IgD-negative memory B cell (primary cell): ENCODE results near the gene RNF225. TPM values are rescaled to one million over a fixed set of nuclear protein-coding genes. Genes with fewer than 3 reads are reported as not detected.
"Not testable (repeated sequence)": the region's sequence is repeated elsewhere in the genome, so short reads cannot be mapped to it uniquely, and the experiment has no call there.

Experiments used
- H3K27ac Mint-ChIP-seq, 3 donors: one replicate each; pipeline ENCODE4 v1.8.0; 2020 to 2022; ENCODE audit warnings: mild to moderate bottlenecking in 3 of 3, mixed read lengths in 3 of 3, moderate library complexity in 1 of 3
- H3K27me3 Mint-ChIP-seq: one replicate; pipeline ENCODE4 v1.8.0; 2021; ENCODE audit warnings: mixed read lengths
- H3K36me3 Mint-ChIP-seq: one replicate; pipeline ENCODE4 v1.8.0; 2020; ENCODE audit warnings: mild to moderate bottlenecking, mixed read lengths
- H3K4me1 Mint-ChIP-seq, 3 donors: one replicate each; pipeline ENCODE4 v1.8.0; 2020 to 2022; ENCODE audit warnings: mixed read lengths in 3 of 3, mild to moderate bottlenecking in 1 of 3
- H3K4me3 Mint-ChIP-seq, 4 donors: one replicate each; pipeline ENCODE4 v1.8.0; 2020 to 2022; ENCODE audit warnings: mild to moderate bottlenecking in 4 of 4, mixed read lengths in 4 of 4, moderate library complexity in 3 of 4
- H3K9me3 Mint-ChIP-seq, 3 donors: one replicate each; pipeline ENCODE4 v1.8.0; 2020 to 2021; ENCODE audit warnings: mixed read lengths in 3 of 3, mild to moderate bottlenecking in 1 of 3
- polyA plus RNA-seq: library from polyadenylated mRNA; unstranded; fragments of 300-500 nt; fragmentation: Illumina TruSeq; gene quantifications from one replicate; pipeline ENCODE4 v1.2.3, GENCODE V29; 2021

Gene RNF225
- polyA plus RNA-seq, 1 donor from 2014 or later: not detected

DNA sequence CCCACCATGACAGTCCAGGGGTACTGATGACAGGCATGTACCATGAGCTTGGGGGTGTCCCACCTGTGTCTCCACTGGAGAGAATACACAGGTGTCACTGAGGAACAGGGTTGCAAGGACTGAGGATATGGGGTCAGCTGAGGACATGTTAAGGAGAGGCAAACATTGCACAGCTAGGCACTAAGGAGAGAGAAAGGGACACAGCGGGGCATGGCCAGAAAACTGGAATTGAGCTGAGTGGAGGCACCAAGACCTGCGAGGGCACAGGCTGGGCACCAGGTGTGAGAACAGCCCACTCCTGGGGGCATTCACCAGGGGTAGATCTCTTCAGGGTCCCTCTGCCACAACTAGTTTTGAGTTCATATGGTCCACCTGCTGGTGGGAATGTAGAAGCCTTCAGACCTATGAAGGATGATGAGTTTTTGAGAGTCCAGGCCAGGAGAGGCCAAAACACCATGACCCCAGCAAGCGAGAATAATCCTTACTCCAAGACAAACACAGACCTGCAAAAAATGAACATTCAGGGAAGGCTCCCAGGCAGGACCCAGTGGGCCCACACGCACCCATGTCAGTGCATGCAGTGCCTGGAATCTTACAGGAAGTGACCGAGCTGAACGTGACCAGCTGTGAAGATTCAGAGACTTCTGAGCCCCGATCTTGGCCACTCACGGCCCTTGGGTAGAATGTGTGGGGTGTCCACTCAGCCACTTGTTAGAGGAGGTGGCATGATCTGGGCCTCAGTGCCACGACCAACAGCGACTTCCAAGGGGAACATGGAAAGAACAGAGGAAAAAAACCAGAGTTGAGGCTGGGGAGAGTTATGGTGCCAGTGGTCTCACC, 11.6 kb downstream of the RNF225 start:
- Mint-ChIP-seq H3K36me3 (peaks cover 2% of the 10 kb centered on the region), H3K4me3 (peak overlapping the region; percentile 97 to 99 (median 98)), H3K9me3 (peaks cover 0 to 1% (median 0%) of the 10 kb centered on the region in 3 donors), H3K27ac (peak overlapping the region in 2 of 3 donors; percentile 59 to 95), H3K4me1 (peaks cover 15 to 24% (median 22%) of the 10 kb centered on the region in 3 donors), H3K27me3 (no peaks in the 10 kb centered on the region)

DNA sequence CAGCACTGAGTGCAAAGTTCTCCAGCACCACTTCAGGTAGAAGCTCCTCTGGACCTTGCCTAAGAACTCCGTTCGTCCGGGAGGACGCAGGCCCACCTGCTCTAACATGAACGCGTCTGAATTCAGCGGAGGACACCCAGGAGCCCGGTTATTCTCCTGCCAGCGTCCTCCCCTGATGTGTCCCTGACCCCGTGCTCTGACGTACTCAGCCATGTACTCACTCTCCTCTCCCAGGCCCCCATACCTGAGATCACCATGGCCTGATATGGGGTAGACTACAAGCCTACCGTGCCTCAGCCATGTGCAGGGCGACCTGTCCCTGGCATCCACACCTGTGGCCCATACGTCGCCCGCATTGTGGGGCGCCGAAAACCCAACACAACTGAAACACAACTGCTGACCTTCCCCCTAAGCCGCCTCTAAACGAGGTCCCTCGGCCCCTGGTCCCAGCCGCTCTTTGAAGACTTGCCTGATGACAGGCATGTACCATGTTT, 12.2 kb downstream of the RNF225 start:
- peak overlapping the region; percentile 97 to 99 (median 98) for H3K4me3 Mint-ChIP-seq
- H3K9me3 Mint-ChIP-seq: peaks cover 0 to 1% (median 0%) of the 10 kb centered on the region in 3 donors
- H3K36me3 Mint-ChIP-seq: peaks cover 5% of the 10 kb centered on the region
- peak overlapping the region; percentile 59 to 96 (median 95) for H3K27ac Mint-ChIP-seq
- H3K4me1 Mint-ChIP-seq: peaks cover 15 to 24% (median 22%) of the 10 kb centered on the region in 3 donors
- no peaks in the 10 kb centered on the region for H3K27me3 Mint-ChIP-seq

DNA sequence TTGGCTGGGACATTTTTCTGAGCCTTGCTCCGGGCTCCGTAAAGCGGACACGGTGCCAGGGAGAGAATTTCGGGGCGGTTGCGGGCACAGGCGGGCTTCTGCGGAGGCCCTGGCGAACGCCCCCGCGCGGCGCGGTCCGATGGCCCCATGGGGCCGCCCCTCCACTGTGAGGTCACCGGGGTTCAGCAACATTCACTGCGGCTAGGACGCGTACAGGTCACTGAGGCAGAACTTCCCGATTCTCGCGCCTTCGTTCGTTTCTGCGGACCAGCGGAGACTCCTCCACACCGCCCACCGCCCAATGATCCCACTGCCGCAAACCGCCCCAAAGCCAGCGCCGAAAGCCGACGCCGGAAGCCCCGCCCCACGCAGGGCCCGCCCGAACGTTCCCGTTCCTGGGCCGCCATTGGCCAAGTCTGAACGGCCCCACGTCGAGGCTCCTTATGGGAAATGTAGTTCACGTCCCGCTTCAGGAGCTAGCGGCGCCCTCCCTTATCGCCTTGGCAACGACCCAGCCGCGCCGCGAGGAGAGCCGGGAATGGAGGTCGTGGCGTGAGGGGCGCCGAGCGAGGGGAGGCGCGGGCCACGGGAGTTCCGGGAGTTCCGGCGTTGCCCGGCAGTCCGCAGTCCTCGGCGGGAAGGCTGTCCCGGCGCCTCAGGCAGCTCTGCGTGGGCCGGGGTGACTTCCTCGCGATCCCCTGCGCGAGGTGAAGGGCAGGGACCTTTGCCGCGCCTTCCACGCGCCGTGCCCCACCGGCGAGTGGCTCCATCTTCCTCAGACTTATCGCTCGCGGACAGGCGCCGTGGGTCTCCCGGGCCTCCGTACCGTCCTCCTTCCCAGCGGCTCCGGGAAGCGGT, 12.9 kb downstream of the RNF225 start, which contains the start of gene ZNF584:
TSS of gene ZNF584 (plus strand) at position 498 of the 858 bp plus-strand sequence. CDS start 499 bp downstream, outside the sequence.
- Mint-ChIP-seq H3K4me3 (peak within 1 kb of the TSS; percentile 97 to 99 (median 98)), H3K36me3 (peaks cover 7% of the 10 kb centered on the region), H3K4me1 (peaks cover 15 to 24% (median 22%) of the 10 kb centered on the region in 3 donors), H3K27me3 (no peaks in the 10 kb centered on the region), H3K27ac (peak within 1 kb of the TSS; percentile 94 to 96 (median 95)), H3K9me3 (peaks cover 0 to 1% (median 0%) of the 10 kb centered on the region in 3 donors)

DNA sequence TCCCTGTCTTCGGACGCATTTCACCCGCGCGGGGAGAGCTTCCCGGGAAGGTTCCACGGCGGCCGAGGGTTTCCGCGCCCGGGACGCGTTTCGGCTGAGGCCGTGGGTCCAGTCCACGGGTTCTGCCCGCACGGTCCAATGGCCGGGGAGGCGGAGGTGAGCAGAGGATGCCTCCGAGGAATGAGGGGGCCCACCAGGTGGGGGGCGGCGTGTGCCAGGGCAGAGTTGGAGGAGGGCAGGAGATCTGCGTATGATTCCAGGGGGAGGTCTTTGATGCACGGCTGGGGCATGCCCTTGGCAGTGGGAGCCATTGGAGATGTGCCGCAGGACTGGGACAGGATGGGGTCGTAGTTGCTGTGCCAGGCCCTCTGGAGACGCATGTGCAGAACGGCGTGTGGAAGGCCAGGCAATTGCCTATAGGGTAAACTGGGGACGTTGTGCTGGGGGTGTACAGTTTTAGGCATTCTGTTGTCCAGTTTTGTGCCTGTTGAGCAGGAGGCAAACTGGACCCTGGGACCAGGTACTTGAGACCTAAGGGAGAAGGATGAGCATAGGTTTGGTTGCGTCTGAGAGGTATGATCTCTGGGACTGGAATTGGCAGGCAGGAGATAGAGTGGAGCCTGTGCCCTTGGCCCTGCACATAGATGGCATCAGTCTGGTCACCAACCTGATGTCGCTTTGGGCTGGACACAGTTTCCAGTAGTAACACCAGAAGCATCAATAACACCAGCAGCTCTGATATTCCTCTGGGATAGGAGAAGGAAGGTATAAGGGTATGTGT, 13.7 kb downstream of the RNF225 start:
- Mint-ChIP-seq H3K27me3 (no peaks in the 10 kb centered on the region), H3K27ac (peak overlapping the region in 2 of 3 donors; percentile 46 to 74), H3K9me3 (peaks cover 0 to 1% (median 0%) of the 10 kb centered on the region in 3 donors), H3K4me3 (peak overlapping the region; percentile 97 to 99 (median 98)), H3K4me1 (peaks cover 15 to 24% (median 22%) of the 10 kb centered on the region in 3 donors), H3K36me3 (peaks cover 7% of the 10 kb centered on the region)

DNA sequence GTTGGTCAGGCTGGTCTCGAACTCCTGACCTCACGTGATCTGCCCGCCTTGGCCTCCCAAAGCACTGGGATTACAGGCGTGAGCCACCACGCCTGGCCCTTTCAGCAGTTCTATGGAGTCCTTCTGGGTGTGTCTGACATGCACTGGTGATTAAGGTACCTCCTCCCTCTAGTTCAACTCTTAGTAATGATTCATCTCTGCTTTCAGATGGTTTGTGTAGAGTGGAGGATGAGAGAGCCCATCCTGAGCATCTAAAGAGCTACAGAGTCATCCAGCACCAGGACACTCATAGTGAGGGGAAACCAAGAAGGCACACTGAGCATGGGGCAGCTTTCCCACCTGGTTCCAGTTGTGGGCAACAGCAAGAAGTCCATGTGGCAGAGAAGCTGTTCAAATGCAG, 21.1 kb downstream of the RNF225 start:
- Mint-ChIP-seq H3K36me3 (peaks cover 23% of the 10 kb centered on the region), H3K9me3 (no peaks in the 10 kb centered on the region), H3K27ac (no peak overlapping the region), H3K4me3 (no peak overlapping the region), H3K27me3 (no peaks in the 10 kb centered on the region), H3K4me1 (no peaks in the 10 kb centered on the region)

GRCh38 chr19:58417071-58417470, 21.6 kb downstream of the RNF225 start:
- Mint-ChIP-seq H3K36me3 (peaks cover 23% of the 10 kb centered on the region), H3K27ac (no peak overlapping the region), H3K4me3 (no peak overlapping the region), H3K9me3 (no peaks in the 10 kb centered on the region), H3K4me1 (no peaks in the 10 kb centered on the region), H3K27me3 (no peaks in the 10 kb centered on the region)

DNA sequence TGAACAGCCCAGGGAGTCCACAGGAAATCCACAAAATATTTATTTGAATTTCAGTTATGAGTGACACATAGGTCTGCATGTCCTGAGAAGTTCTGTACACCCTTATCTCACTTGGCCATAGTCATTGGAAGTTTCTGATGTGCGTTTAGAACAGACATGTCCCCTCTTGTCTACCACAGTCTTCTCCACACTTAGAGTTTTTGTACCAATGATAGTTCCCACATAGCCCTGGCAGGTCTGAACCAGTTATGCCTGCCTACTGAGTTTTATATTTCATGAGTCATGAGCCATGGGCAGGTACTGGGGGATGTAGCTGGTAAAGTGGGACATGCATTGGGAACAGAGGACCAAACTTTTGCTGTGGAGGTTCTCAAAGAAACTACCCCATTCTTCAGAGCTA, 33.2 kb downstream of the RNF225 start:
- Mint-ChIP-seq H3K27me3 (no peaks in the 10 kb centered on the region), H3K4me3 (peak overlapping the region in 1 of 4 donors; percentile 77), H3K9me3 (peaks cover 7 to 23% (median 20%) of the 10 kb centered on the region in 3 donors), H3K4me1 (no peaks in the 10 kb centered on the region), H3K36me3 (peaks cover 13% of the 10 kb centered on the region), H3K27ac (no peak overlapping the region)

- Mint-ChIP-seq H3K36me3 (peaks cover 15% of the 10 kb centered on the region), H3K4me3 (no peak overlapping the region), H3K27ac (no peak overlapping the region), H3K9me3 (peaks cover 7 to 28% (median 25%) of the 10 kb centered on the region in 3 donors), H3K4me1 (no peaks in the 10 kb centered on the region), H3K27me3 (no peaks in the 10 kb centered on the region)
These were observed 34.3 kb downstream of the RNF225 start for GRCh38 chr19:58429745-58430144.

DNA sequence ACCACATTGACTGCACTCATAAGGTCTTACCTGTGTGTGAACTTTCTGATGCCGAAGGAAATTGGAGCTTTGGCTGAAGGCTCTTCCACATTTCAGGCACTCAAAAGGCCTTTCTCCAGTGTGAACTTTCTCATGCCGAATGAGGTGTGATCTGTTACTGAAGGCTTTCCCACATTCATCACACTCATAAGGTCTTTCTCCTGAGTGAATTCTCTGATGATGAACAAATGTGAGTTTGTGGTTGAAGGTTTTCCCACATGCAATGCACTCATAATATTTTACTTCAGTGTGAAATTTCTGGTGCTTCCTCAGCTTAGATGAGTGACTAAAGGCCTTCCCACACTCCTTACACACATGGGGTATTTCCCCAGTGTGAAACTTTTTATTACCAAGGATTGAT, 38.8 kb downstream of the RNF225 start:
- Mint-ChIP-seq H3K4me1 (peaks cover 0 to 8% (median 4%) of the 10 kb centered on the region in 3 donors), H3K9me3 (peaks cover 21 to 43% (median 26%) of the 10 kb centered on the region in 3 donors), H3K4me3 (peak overlapping the region in 2 of 4 donors; percentile 47 to 65), H3K27me3 (no peaks in the 10 kb centered on the region), H3K36me3 (peaks cover 28% of the 10 kb centered on the region), H3K27ac (no peak overlapping the region)

DNA sequence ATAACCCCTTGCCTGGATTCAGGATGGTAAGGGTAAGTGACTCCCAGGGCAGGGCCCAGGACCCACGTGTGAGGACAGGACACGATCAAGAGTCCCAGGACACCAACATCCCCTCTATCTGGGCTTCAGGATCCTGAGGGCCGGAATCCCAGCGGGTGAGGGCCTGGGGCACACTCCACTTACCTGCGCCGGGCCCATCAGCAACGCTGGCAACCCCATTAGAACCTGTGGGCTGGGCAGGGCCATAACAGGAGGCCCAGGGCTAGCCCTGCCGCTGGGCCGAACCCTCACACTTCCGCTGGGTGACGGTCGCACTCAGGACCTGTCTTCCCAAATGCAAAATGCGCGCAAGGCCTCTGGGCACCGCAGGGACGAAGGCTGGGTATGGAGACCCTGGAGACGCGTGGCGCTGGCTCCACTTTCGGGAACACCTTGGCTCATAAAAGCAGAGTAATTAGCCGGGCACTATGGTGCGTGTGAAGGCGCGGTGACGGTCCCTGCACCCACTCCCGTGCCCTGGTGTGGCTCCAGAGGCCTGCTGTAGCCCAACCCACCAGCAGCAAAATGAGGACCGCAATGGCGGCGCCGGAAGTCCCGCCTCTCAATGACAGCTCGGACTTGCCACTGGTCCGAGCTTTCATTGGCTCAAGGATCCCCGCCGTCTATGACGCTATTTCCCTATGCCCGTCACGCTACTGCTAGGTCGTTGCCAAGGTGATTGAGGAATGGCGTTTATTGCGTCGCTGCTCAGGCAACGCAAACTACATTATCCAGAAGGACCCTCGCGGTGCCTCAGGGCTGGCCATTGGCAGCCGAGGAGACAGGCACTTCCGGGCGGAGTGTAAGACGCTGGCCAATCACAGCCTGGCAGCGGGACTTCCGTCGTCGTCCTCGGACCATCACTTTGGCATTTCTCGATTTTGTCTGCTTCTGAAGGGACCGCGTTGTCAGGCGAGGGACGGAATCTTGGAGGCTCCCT, 44.4 kb downstream of the RNF225 start, which contains the start of gene ZNF132:
TSS of gene ZNF132 (minus strand) at position 578 of the 979 bp plus-strand sequence. CDS start at position 246, 332 bp downstream.
- Mint-ChIP-seq H3K36me3 (peaks cover 26% of the 10 kb centered on the region), H3K27ac (peak within 1 kb of the TSS; percentile 74 to 96 (median 87))

DNA sequence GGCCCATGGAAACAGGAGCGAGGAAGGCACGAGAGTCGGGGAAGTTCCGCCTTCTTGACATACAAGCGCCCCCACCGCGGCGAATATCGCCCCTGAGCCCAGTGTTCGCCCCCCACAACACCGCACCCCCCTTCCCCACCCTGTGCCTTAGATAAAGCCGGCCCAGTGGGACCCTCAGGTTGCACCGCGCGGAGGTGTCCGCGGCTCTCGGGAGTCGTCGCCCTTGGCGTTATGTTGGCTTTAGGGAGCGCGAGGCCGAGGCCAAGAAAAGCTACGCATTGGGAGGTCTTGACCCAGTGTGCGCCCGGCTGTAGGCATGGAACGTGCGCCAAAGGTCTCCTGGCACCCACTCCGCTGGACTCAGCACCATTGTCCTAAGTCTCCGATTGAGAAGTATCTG, 45.1 kb downstream of the RNF225 start:
- H3K36me3 Mint-ChIP-seq: peaks cover 21% of the 10 kb centered on the region
- H3K9me3 Mint-ChIP-seq: peaks cover 11 to 29% (median 19%) of the 10 kb centered on the region in 3 donors

More for the DNA sequence above, 44.4 kb downstream of the RNF225 start, which contains the start of gene ZNF132:
- H3K27me3 Mint-ChIP-seq: peaks cover 3% of the 10 kb centered on the region
- H3K4me1 Mint-ChIP-seq: peaks cover 5 to 14% (median 13%) of the 10 kb centered on the region in 3 donors
- H3K4me3 Mint-ChIP-seq: peak within 1 kb of the TSS; percentile 79 to 99 (median 95)
- H3K9me3 Mint-ChIP-seq: peaks cover 11 to 35% (median 19%) of the 10 kb centered on the region in 3 donors

GRCh38 chr19:58442986-58443385, 47.5 kb downstream of the RNF225 start:
- H3K27ac Mint-ChIP-seq: not testable (repeated sequence)
- peaks cover 10% of the 10 kb centered on the region for H3K36me3 Mint-ChIP-seq

More for the DNA sequence above, 45.1 kb downstream of the RNF225 start:
- Mint-ChIP-seq H3K27ac (peak overlapping the region; percentile 74 to 96 (median 87)), H3K27me3 (peaks cover 3% of the 10 kb centered on the region), H3K4me3 (peak overlapping the region; percentile 79 to 99 (median 95)), H3K4me1 (peaks cover 5 to 14% (median 13%) of the 10 kb centered on the region in 3 donors)

More at GRCh38 chr19:58442986-58443385, 47.5 kb downstream of the RNF225 start:
- H3K4me3 Mint-ChIP-seq: peak overlapping the region in 2 of 4 donors; percentile 8 to 25
- peaks cover 6 to 25% (median 8%) of the 10 kb centered on the region in 3 donors for H3K9me3 Mint-ChIP-seq
- peaks cover 5 to 14% (median 12%) of the 10 kb centered on the region in 3 donors for H3K4me1 Mint-ChIP-seq
- peaks cover 14% of the 10 kb centered on the region for H3K27me3 Mint-ChIP-seq
